ENCODE measurements around the gene DIP2C.

DNA sequence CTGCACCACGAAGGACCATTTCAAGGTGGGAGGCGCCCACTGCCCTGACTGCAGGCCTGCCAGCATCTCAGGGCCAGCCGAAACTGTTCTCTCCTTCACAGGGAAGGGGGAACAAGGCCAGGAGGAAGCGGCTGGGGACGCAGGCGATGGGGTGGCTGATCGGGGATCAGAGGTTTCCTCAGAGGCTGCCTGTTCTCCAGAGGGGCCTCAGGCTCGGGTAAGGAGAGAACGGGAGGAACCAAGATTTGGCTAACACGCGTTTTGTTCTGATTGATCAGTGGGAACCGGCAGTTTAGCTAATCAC lies 87.9 kb downstream of the DIP2C start:
- no peak for TF ChIP-seq POLR2A (IDR thresholded peaks at IDR 0.05)
- TF ChIP-seq, protein P1, sequence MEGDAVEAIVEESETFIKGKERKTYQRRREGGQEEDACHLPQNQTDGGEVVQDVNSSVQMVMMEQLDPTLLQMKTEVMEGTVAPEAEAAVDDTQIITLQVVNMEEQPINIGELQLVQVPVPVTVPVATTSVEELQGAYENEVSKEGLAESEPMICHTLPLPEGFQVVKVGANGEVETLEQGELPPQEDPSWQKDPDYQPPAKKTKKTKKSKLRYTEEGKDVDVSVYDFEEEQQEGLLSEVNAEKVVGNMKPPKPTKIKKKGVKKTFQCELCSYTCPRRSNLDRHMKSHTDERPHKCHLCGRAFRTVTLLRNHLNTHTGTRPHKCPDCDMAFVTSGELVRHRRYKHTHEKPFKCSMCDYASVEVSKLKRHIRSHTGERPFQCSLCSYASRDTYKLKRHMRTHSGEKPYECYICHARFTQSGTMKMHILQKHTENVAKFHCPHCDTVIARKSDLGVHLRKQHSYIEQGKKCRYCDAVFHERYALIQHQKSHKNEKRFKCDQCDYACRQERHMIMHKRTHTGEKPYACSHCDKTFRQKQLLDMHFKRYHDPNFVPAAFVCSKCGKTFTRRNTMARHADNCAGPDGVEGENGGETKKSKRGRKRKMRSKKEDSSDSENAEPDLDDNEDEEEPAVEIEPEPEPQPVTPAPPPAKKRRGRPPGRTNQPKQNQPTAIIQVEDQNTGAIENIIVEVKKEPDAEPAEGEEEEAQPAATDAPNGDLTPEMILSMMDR (IDR thresholded peaks at IDR 0.05) = no peak
